HEK293 (cell line): Measurements from ENCODE around the gene LRRC8C.
A peak's percentile ranks its signal among the peaks of the same experiment; 100 is the strongest.
"Not testable (repeated sequence)": the region's sequence is repeated elsewhere in the genome, so short reads cannot be mapped to it uniquely, and the experiment has no call there.

Experiments
- CTCF ChIA-PET: fragments of 350-600 bp; formaldehyde crosslinking; extraction: SDS; loops from one replicate; lab custom pipeline; 2021; ENCODE audit warnings: antibody characterized with exemption; lab: Yijun Ruan, JAX
- POLR2A ChIA-PET: fragments of 300-600 bp; formaldehyde crosslinking; extraction: SDS; loops from one replicate; lab custom pipeline; 2020; ENCODE audit warnings: antibody characterized with exemption, inconsistent platforms; lab: Yijun Ruan, JAX
- H3K27ac ChIP-seq: fragments of 200-500 bp; sonication (Bioruptor generic); 2 replicates; pipeline ENCODE4 v1.5.1; 2014; ENCODE audit warnings: low read depth, low read length, control low read depth, inconsistent platforms; ENCODE audit errors: extremely low read depth
- H3K36me3 ChIP-seq, 2 experiments: fragments of 200-500 bp in 1 of 2; sonication (Bioruptor generic) in 1 of 2; 1 replicate in 1 of 2; 2 replicates in 1 of 2; pipeline ENCODE4 v1.5.1; 2014 to 2017; ENCODE audit warnings: inconsistent platforms in 2 of 2, low read length in 2 of 2; ENCODE audit not compliant: control insufficient read depth in 2 of 2, insufficient read depth in 1 of 2
- H3K4me1 ChIP-seq: fragments of 200-500 bp; sonication (Bioruptor generic); 2 replicates; pipeline ENCODE4 v1.5.1; 2014; ENCODE audit warnings: mild to moderate bottlenecking, low read length, inconsistent platforms; ENCODE audit not compliant: control insufficient read depth, insufficient read depth
- H3K4me3 ChIP-seq: 2 replicates; pipeline ENCODE4 v1.5.1; 2011; ENCODE audit warnings: low read depth, mild to moderate bottlenecking, control low read depth, low read length, moderate library complexity
- H3K9me3 ChIP-seq: fragments of 200-500 bp; sonication (Bioruptor generic); 2 replicates; pipeline ENCODE4 v1.5.1; 2014; ENCODE audit warnings: low read depth, low read length, inconsistent platforms; ENCODE audit not compliant: control insufficient read depth, insufficient read depth
- FEZF1 ChIP-seq: fragments of 450-650 bp; formaldehyde crosslinking; IDR thresholded peaks from 2 replicates; pipeline ENCODE4 v1.5.1; 2016; ENCODE audit warnings: missing biosample characterization, missing genetic modification characterization
- PRDM4 ChIP-seq: fragments of 450-650 bp; formaldehyde crosslinking; IDR thresholded peaks from 2 replicates; pipeline ENCODE4 v1.5.1; 2017; ENCODE audit warnings: missing biosample characterization, missing genetic modification characterization
- SALL2 ChIP-seq: fragments of 450-650 bp; formaldehyde crosslinking; IDR thresholded peaks from 2 replicates; pipeline ENCODE4 v1.5.0; 2017; ENCODE audit warnings: missing biosample characterization, mild to moderate bottlenecking, missing genetic modification characterization, borderline replicate concordance
- TCF7L2 ChIP-seq: IDR thresholded peaks from 2 replicates; pipeline ENCODE4 v1.6.1; 2011; ENCODE audit warnings: low read depth, mild to moderate bottlenecking, inconsistent platforms, low read length, moderate library complexity, borderline replicate concordance
- ZNF133 ChIP-seq: fragments of 450-650 bp; formaldehyde crosslinking; IDR thresholded peaks from 2 replicates; pipeline ENCODE4 v1.5.1; 2016; ENCODE audit warnings: missing biosample characterization, missing genetic modification characterization
- ZNF146 ChIP-seq: fragments of 450-650 bp; formaldehyde crosslinking; IDR thresholded peaks from 2 replicates; pipeline ENCODE4 v1.5.1; 2016; ENCODE audit warnings: missing biosample characterization, missing genetic modification characterization
- ZNF518A ChIP-seq: fragments of 450-650 bp; formaldehyde crosslinking; conservative IDR thresholded peaks from 2 replicates; pipeline ENCODE4 v1.5.1; 2016; ENCODE audit warnings: low read depth, missing biosample characterization, missing genetic modification characterization
- ZNF529 ChIP-seq: fragments of 450-650 bp; formaldehyde crosslinking; IDR thresholded peaks from 2 replicates; pipeline ENCODE4 v1.5.1; 2017; ENCODE audit warnings: missing genetic modification characterization, missing biosample characterization; ENCODE audit not compliant: insufficient replicate concordance
- ZNF580 ChIP-seq: fragments of 450-650 bp; formaldehyde crosslinking; IDR thresholded peaks from 2 replicates; pipeline ENCODE4 v1.5.1; 2016; ENCODE audit warnings: missing biosample characterization, missing genetic modification characterization
- ZXDB ChIP-seq: fragments of 450-650 bp; formaldehyde crosslinking; IDR thresholded peaks from 2 replicates; pipeline ENCODE4 v1.5.1; 2016; ENCODE audit warnings: missing biosample characterization, missing genetic modification characterization
- TF ChIP-seq, protein P1 (sequence below): fragments of 450-650 bp; formaldehyde crosslinking; IDR thresholded peaks from 2 replicates; pipeline ENCODE4 v1.5.1; 2016; ENCODE audit warnings: missing biosample characterization, missing genetic modification characterization
- TF ChIP-seq, protein P2 (sequence below): fragments of 450-650 bp; formaldehyde crosslinking; IDR thresholded peaks from 2 replicates; pipeline ENCODE4 v1.5.1; 2017; ENCODE audit warnings: missing biosample characterization, missing genetic modification characterization

The LRRC8C gene

DNA sequence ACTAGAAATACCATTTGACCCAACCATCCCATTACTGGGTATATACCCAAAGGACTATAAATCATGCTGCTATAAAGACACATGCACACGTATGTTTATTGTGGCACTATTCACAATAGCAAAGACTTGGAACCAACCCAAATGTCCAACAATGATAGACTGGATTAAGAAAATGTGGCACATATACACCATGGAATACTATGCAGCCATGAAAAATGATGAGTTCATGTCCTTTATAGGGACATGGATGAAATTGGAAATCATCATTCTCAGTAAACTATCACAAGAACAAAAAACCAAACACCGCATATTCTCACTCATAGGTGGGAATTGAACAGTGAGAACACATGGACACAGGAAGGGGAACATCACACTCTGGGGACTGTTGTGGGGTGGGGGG, 72.0 kb downstream of the LRRC8C start:
- H3K27ac ChIP-seq, CTCF ChIA-PET, H3K36me3 ChIP-seq, H3K4me3 ChIP-seq, H3K9me3 ChIP-seq, POLR2A ChIA-PET: not testable (repeated sequence)
- peaks cover 15% of the 10 kb centered on the region; the same call in 1 of the 2 replicates for H3K4me1 ChIP-seq
- TF ChIP-seq ZNF146 (tag by site-specific recombination) (peak; percentile 98), ZNF580 (tag by site-specific recombination) (peak; percentile 75; the same call in 1 of the 2 replicates)

DNA sequence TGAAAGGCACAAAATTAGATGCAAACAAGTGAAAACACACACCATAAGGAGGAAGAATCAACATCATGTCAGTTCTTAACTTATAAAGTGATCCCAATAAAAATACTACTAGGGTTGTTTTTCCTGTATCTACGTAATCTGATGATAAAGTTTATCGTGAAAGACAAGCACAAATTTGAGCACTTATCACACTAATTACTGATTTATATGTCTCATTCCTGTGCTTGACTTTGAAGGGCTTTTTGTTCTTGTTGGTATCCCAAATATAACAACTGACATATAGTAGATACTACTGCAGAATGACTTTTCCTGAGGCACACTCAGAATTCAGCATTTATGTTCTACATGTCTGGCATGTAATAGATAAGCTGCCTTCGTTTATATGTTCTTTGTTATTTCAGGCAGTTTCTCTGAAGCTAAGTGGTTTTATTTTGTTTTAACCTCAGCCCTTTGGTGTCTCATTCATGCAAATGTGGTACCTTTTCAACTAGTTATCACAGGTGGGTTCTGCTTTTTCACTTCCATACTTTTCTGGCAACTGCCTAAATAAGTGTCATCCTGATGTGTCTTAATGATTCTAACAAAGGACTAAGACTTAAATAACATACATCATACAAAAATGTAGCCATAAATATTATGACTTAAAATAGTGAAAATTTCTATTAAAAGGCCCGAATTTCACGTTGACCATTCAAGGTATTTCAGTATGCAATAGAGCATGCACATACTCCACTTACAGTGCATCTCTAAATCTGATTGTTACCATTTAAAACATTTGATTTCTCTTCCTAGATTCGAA, 73.2 kb downstream of the LRRC8C start:
- no peaks in the 10 kb centered on the region for H3K36me3 ChIP-seq
- TF ChIP-seq SALL2 (no peak), FEZF1 (peak; percentile 48; the same call in 1 of the 2 replicates), ZNF133 (tag by site-specific recombination) (no peak), TCF7L2 (peak; percentile 24; the same call in 1 of the 2 replicates), PRDM4 (peak; percentile 43; the same call in 1 of the 2 replicates), ZNF529 (tag by site-specific recombination) (no peak), ZNF518A (no peak), ZXDB (tag by site-specific recombination) (peak; percentile 55; the same call in 1 of the 2 replicates)
- TF ChIP-seq, protein P1, sequence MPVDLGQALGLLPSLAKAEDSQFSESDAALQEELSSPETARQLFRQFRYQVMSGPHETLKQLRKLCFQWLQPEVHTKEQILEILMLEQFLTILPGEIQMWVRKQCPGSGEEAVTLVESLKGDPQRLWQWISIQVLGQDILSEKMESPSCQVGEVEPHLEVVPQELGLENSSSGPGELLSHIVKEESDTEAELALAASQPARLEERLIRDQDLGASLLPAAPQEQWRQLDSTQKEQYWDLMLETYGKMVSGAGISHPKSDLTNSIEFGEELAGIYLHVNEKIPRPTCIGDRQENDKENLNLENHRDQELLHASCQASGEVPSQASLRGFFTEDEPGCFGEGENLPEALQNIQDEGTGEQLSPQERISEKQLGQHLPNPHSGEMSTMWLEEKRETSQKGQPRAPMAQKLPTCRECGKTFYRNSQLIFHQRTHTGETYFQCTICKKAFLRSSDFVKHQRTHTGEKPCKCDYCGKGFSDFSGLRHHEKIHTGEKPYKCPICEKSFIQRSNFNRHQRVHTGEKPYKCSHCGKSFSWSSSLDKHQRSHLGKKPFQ (tag by site-specific recombination) = 0 out of 2 replicates have a peak, but pooled peaks have one; percentile 10
- TF ChIP-seq, protein P2, sequence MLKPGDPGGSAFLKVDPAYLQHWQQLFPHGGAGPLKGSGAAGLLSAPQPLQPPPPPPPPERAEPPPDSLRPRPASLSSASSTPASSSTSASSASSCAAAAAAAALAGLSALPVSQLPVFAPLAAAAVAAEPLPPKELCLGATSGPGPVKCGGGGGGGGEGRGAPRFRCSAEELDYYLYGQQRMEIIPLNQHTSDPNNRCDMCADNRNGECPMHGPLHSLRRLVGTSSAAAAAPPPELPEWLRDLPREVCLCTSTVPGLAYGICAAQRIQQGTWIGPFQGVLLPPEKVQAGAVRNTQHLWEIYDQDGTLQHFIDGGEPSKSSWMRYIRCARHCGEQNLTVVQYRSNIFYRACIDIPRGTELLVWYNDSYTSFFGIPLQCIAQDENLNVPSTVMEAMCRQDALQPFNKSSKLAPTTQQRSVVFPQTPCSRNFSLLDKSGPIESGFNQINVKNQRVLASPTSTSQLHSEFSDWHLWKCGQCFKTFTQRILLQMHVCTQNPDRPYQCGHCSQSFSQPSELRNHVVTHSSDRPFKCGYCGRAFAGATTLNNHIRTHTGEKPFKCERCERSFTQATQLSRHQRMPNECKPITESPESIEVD (tag by site-specific recombination) = peak; percentile 79
- TF ChIP-seq, all 188 proteins: peak for 6
- Histone ChIP-seq H3K9me3 (no peaks in the 10 kb centered on the region), H3K4me3 (no peak overlapping the region), H3K4me1 (peaks cover 15% of the 10 kb centered on the region; the same call in 1 of the 2 replicates), H3K27ac (no peak overlapping the region)
- ChIA-PET POLR2A (no interaction called here), CTCF (interaction anchor here (0.7 kb wide), 1 partner anchor 57 kb away, joined by 4 read pairs; no protein-coding TSS in a partner anchor)
